Measurements from ENCODE around the gene TEKT5.

Gene TEKT5

DNA sequence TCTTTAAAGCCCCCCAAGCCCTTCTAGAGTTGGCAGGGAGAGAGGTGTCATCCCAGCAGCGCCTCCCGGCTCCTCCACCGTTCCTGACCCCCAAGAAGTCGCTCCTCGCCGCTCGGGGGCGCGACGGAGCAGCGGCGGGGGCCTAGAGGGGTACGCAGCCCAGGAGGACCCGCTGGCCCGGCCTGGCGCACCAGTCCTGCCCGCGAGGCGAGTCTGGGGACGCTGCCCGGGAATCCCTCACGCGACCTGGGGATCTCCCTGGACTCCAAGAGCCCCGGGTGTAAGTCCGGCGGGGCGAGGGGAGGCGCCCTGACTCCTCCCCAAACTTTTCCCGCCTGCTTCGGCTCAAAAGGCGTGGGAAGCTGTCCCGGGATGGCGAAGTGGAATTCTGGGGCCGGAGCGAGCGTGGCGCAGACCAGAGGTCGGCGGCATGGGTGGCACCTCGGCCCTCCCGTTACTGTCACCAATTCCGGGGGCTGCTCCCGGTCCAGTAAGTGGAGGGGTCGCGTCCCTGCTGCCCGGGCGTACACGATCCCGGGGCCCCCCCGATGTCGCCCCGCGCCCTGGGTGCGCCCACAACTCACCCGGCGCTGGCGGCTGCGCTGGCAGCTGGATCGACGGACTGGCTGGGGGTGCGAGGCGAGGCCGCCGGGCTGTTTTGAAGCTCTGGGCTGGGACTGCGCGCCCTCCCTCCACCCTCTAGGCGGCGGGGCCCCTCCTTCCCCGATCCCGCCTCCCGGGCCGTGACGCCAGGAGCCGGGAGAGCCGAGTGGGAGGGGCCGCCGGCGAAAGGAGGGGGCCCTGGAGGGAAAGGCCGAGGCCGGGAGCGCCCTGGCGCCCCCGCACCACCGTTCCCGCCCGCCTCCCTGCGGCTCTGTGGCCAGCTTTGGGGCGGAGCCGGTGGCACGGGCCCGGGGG, 114.5 kb downstream of the TEKT5 start, which contains the start of gene EMP2:
Gene EMP2, minus strand, starts transcription at position 634 of the 918 bp plus-strand sequence. CDS start 32,981 bp downstream, outside the sequence.
- DNase-seq (ENCODE audit: low read depth, low spot score): no peak

DNA sequence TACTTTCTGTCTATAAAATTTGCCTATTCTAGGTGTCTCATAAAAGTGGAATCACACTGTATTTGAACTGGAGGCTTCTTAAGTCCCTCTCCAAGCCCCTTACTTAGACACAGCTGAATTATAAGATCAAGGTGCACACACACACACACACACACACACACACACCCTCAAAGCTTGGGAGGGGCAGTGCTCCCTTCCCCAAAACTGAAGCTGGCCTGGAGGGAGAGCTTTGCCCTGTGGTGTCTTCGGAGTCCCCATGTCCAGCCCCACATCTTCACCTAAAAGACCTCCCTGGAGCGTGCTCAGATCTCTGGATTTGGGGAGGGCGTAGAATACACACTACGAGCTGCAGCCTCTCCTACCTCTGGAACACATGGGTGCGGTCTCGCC, 115.2 kb downstream of the TEKT5 start:
- DNase-seq (ENCODE audit: low read depth, low spot score): no peak

DNA sequence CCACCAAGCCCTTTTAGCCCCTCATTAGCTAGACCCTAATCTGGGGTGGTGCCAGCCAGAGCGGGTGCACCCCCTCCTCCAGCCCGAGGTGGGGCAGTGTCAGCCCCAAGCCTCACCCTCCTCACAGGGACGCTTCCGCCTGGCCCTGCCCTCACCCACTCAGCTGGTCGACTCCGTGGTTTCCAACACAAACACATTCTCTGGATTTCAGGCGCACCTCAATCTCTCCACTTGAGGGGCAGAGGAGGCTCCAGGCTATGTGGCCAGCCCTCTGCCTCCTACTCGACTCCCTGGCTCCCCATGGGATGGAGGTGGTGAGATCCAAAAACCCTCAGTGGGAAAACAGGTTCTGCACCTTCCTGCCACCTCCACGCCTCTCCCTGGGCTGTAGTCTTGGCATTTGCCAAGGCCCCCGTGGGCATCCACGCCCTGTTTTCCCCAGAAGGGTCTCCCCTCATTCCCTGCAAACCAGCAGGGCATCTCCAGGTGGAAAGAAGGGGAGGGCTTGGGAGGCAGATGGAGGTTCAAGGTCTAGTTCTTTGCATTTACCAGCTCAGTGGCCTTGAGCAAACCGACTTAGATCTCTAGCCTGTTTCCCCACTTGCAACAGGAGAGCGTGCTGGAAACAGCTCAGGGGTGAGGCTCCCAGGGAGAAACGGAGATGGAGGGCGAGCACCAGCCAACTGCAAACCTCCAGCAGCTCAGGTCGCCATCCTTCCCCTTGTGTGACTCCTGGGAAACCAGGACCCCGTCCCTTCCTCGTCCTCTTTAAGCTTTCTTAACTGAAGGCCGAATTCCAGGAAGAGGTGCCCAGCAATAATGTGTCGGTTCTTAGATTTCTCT, 116.0 kb downstream of the TEKT5 start:
- DNase-seq (ENCODE audit: low read depth, low spot score): no peak
